Endothelial cell of umbilical vein (primary cell): ENCODE results near the gene PLXNC1.

Source experiments
- GATA2 ChIP-seq: IDR thresholded peaks from 2 replicates; pipeline ENCODE4 v1.7.0; 2011; ENCODE audit warnings: low read depth, mild to moderate bottlenecking, moderate library complexity, mixed read lengths, low read length; ENCODE audit not compliant: insufficient read length, insufficient read depth
- POLR2A ChIP-seq: IDR thresholded peaks from 2 replicates; pipeline ENCODE4 v1.6.1; 2012; ENCODE audit warnings: low read depth, mild to moderate bottlenecking, control low read depth, low read length
- TF ChIP-seq, protein P1 (sequence below), 2 donors: IDR thresholded peaks; 1 replicate in 1 of 2; 2 replicates in 1 of 2; pipeline ENCODE4 v1.5.1; 2011; ENCODE audit warnings: low read length in 2 of 2, mild to moderate bottlenecking in 2 of 2, moderate library complexity in 2 of 2, control low read depth in 1 of 2, inconsistent platforms in 1 of 2, low read depth in 1 of 2; ENCODE audit not compliant: insufficient read depth in 1 of 2; ENCODE audit errors: extremely low read depth in 1 of 2

DNA sequence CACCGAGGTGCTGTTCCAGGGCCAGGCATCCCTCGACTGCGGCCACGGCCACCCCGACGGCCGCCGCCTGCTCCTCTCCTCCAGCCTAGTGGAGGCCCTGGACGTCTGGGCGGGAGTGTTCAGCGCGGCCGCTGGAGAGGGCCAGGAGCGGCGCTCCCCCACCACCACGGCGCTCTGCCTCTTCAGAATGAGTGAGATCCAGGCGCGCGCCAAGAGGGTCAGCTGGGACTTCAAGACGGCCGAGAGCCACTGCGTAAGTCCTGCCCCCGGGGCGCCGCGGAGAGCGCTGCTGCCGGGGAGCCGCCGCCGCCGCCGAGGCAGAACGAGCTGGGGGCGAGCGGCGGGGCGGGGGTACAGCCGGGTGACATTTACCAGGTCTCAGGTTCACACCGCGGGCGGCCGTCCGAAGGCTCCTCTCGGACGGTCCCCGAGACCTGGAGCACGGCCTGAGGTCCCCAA is 1.4 kb downstream of the PLXNC1 start:
- TF ChIP-seq, protein P1, sequence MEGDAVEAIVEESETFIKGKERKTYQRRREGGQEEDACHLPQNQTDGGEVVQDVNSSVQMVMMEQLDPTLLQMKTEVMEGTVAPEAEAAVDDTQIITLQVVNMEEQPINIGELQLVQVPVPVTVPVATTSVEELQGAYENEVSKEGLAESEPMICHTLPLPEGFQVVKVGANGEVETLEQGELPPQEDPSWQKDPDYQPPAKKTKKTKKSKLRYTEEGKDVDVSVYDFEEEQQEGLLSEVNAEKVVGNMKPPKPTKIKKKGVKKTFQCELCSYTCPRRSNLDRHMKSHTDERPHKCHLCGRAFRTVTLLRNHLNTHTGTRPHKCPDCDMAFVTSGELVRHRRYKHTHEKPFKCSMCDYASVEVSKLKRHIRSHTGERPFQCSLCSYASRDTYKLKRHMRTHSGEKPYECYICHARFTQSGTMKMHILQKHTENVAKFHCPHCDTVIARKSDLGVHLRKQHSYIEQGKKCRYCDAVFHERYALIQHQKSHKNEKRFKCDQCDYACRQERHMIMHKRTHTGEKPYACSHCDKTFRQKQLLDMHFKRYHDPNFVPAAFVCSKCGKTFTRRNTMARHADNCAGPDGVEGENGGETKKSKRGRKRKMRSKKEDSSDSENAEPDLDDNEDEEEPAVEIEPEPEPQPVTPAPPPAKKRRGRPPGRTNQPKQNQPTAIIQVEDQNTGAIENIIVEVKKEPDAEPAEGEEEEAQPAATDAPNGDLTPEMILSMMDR (IDR thresholded peaks at IDR 0.05; ENCODE audit: extremely low read depth in 1 of 2, insufficient read depth in 1 of 2, low read depth in 1 of 2, low read length in 2 of 2): no peak
- no peak for TF ChIP-seq POLR2A
- TF ChIP-seq GATA2: no peak
